ENCODE measurements around the gene PLA2G7. TPM values are rescaled to one million over a fixed set of nuclear protein-coding genes. Genes with fewer than 3 reads are reported as not detected.

PLA2G7 gene
- total and polyA plus RNA-seq, 12 donors = 0.91 to 25.8 (median 4.3) TPM

DNA sequence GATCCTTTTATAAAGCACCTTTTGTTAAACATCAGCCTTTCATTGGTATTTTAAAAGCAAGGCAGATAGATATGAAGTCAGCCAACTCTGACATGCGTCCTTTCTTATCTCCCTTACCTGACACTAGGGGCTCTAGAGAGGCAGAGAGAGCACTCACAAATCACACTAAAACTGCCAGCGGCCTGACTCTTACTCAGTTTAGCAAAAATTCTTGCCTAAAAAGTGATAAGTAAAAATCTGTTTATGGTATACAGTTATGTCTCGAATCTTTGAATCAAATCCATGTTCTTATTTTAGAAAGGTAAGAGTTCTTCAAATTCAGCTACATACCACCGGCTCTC is 57.9 kb downstream of the PLA2G7 start:
- no peaks in the 10 kb centered on the region for H3K27me3 ChIP-seq
- TF ChIP-seq POLR2A (IDR thresholded peaks at IDR 0.05) (no peak), CTCF (IDR thresholded peaks at IDR 0.05) (no peak)
- H3K4me1 ChIP-seq (replicated peaks in 1 of 2) = no peaks in the 10 kb centered on the region
- intact Hi-C loops (cut with DNase I) = no loop called here
- no peak overlapping the region for H3K27ac ChIP-seq
- H3K4me3 ChIP-seq = no peak overlapping the region
- peaks cover 0 to 8% of the 10 kb centered on the region in 2 donors for H3K36me3 ChIP-seq (replicated peaks in 1 of 2)
- no peak for DNase-seq
- WGBS, 4 donors = 87 to 91% (median 88%) methylated on average over 4 of the region's 4 CpGs
- H3K9me3 ChIP-seq (replicated peaks in 1 of 3) = no peaks in the 10 kb centered on the region

GRCh38 chr6:46676604-46677313 is 58.4 kb downstream of the PLA2G7 start:
- TF ChIP-seq CTCF (IDR thresholded peaks at IDR 0.05) = no peak
- no peak for TF ChIP-seq POLR2A (IDR thresholded peaks at IDR 0.05)
- Histone ChIP-seq H3K36me3 (replicated peaks in 1 of 2) (peaks cover 0 to 8% of the 10 kb centered on the region in 2 donors), H3K9me3 (replicated peaks in 1 of 3) (no peaks in the 10 kb centered on the region), H3K27ac (no peak overlapping the region), H3K27me3 (no peaks in the 10 kb centered on the region), H3K4me3 (no peak overlapping the region), H3K4me1 (replicated peaks in 1 of 2) (no peaks in the 10 kb centered on the region)
- intact Hi-C loops (cut with DNase I) = no loop called here
- DNase-seq = no peak
- WGBS, 4 donors = 90 to 96% (median 93%) methylated on average over 6 of the region's 6 CpGs

DNA sequence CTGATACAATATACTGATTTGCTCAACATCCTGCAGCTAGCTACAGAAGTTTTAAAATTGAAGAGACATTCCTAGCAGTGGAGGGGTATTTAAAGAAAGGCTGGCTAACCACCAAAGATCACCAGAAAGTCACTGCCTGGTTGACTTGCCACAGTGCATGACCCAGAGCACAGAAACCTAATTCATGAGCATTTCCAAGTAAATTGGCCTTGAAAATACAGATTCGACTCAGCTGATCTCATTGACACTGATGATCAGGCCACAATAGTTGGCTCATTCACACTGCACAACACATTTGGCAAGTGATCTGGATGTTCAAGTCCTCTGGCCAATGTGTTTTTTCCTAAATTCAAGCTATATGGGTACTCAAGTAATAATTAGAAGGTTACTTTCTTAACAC is 60.8 kb downstream of the PLA2G7 start:
- no peak for DNase-seq
- Histone ChIP-seq H3K36me3 (replicated peaks in 1 of 2) (peaks cover 0 to 8% of the 10 kb centered on the region in 2 donors), H3K27ac (no peak overlapping the region), H3K4me3 (no peak overlapping the region), H3K9me3 (replicated peaks in 1 of 3) (no peaks in the 10 kb centered on the region), H3K4me1 (replicated peaks in 1 of 2) (no peaks in the 10 kb centered on the region), H3K27me3 (no peaks in the 10 kb centered on the region)
- intact Hi-C loops (cut with DNase I) = no loop called here
- 24 to 53% (median 38%) methylated on average over 1 of the region's 1 CpG for WGBS, 4 donors
- TF ChIP-seq POLR2A (IDR thresholded peaks at IDR 0.05) = no peak
- TF ChIP-seq CTCF (IDR thresholded peaks at IDR 0.05) = no peak

GRCh38 chr6:46667377-46667776 is 67.8 kb downstream of the PLA2G7 start:
- H3K4me3 ChIP-seq = no peak overlapping the region
- no peak overlapping the region for H3K27ac ChIP-seq
- no peak for DNase-seq
- intact Hi-C loops (cut with DNase I) = no loop called here
- WGBS, 4 donors = 85 to 93% (median 92%) methylated on average over 2 of the region's 2 CpGs
- peaks cover 0 to 5% of the 10 kb centered on the region in 2 donors for H3K36me3 ChIP-seq (replicated peaks in 1 of 2)
- H3K9me3 ChIP-seq (replicated peaks in 1 of 3) = no peaks in the 10 kb centered on the region
- H3K4me1 ChIP-seq (replicated peaks in 1 of 2) = no peaks in the 10 kb centered on the region
- TF ChIP-seq POLR2A (IDR thresholded peaks at IDR 0.05) (no peak), CTCF (IDR thresholded peaks at IDR 0.05) (no peak)
- no peaks in the 10 kb centered on the region for H3K27me3 ChIP-seq
